Measurements from ENCODE around the gene PDE12. TPM values are rescaled to one million over a fixed set of nuclear protein-coding genes. Genes with fewer than 3 reads are reported as not detected.
"Not testable (repeated sequence)": the region's sequence is repeated elsewhere in the genome, so short reads cannot be mapped to it uniquely, and the experiment has no call there.

PDE12 gene
- total and polyA plus RNA-seq, 8 donors, result 2.7 to 17.4 (median 3.7) TPM

GRCh38 chr3:57604971-57605370 lies 48.9 kb downstream of the PDE12 start:
- DNase-seq, result no peak
- no peaks in the 10 kb centered on the region for H3K27me3 ChIP-seq
- 71 to 97% (median 89%) methylated on average over 2 of the region's 2 CpGs for WGBS, 5 donors
- H3K27ac ChIP-seq, result no peak overlapping the region
- no peaks in the 10 kb centered on the region for H3K9me3 ChIP-seq
- TF ChIP-seq POLR2AphosphoS5 (IDR thresholded peaks at IDR 0.05), result no peak
- no peak for TF ChIP-seq CTCF (IDR thresholded peaks at IDR 0.05)
- TF ChIP-seq POLR2A (IDR thresholded peaks at IDR 0.05), result no peak
- no peak for TF ChIP-seq EP300 (IDR thresholded peaks at IDR 0.05)
- H3K4me1 ChIP-seq, result no peaks in the 10 kb centered on the region
- H3K36me3 ChIP-seq, result peaks cover 0 to 27% (median 4%) of the 10 kb centered on the region in 4 donors
- intact Hi-C loops (cut with DNase I; ENCODE audit: low total_unique reads), result no loop called here
- no peak overlapping the region for H3K4me3 ChIP-seq

GRCh38 chr3:57605683-57606082 lies 49.6 kb downstream of the PDE12 start:
- Histone ChIP-seq H3K4me3 (no peak overlapping the region), H3K9me3 (no peaks in the 10 kb centered on the region), H3K36me3 (peaks cover 0 to 27% (median 4%) of the 10 kb centered on the region in 4 donors), H3K27ac (no peak overlapping the region), H3K4me1 (no peaks in the 10 kb centered on the region), H3K27me3 (no peaks in the 10 kb centered on the region)
- TF ChIP-seq POLR2A (IDR thresholded peaks at IDR 0.05) (no peak), POLR2AphosphoS5 (IDR thresholded peaks at IDR 0.05) (no peak), EP300 (IDR thresholded peaks at IDR 0.05) (no peak), CTCF (IDR thresholded peaks at IDR 0.05) (no peak)
- intact Hi-C loops (cut with DNase I; ENCODE audit: low total_unique reads), result no loop called here
- no peak for DNase-seq

GRCh38 chr3:57611870-57612269 lies 55.8 kb downstream of the PDE12 start:
- 92 to 99% (median 98%) methylated on average over 5 of the region's 5 CpGs for WGBS, 5 donors
- intact Hi-C loops (cut with DNase I; ENCODE audit: low total_unique reads); H3K9me3 ChIP-seq; DNase-seq; H3K4me1 ChIP-seq; H3K27me3 ChIP-seq; H3K27ac ChIP-seq; H3K4me3 ChIP-seq: not testable (repeated sequence)
- peaks cover 0 to 22% (median under 1%) of the 10 kb centered on the region in 4 donors for H3K36me3 ChIP-seq

- Histone ChIP-seq H3K36me3 (peaks cover 0 to 18% (median 10%) of the 10 kb centered on the region in 4 donors), H3K4me1 (no peaks in the 10 kb centered on the region), H3K9me3 (no peaks in the 10 kb centered on the region), H3K4me3 (no peak overlapping the region), H3K27ac (no peak overlapping the region), H3K27me3 (no peaks in the 10 kb centered on the region)
- no peak for TF ChIP-seq POLR2A (IDR thresholded peaks at IDR 0.05)
- no peak for TF ChIP-seq POLR2AphosphoS5 (IDR thresholded peaks at IDR 0.05)
- TF ChIP-seq CTCF (IDR thresholded peaks at IDR 0.05), result no peak
- TF ChIP-seq EP300 (IDR thresholded peaks at IDR 0.05), result no peak
- 63 to 81% (median 68%) methylated on average over 3 of the region's 3 CpGs for WGBS, 5 donors
- no peak for DNase-seq
- intact Hi-C loops (cut with DNase I; ENCODE audit: low total_unique reads), result no loop called here
These were observed 60.2 kb downstream of the PDE12 start for GRCh38 chr3:57616233-57616632.

Small RNA genes within 50 kb of the gene (small RNA-seq; reads per million reads assigned to genes)
- 0 reads per million in 4 donors for gene RNU6-108P
- gene RNU6-1181P, result 0 reads per million in 4 donors
- gene RNU6-483P, result 0 reads per million in 4 donors

Other genes with a start within 250 kb of the PDE12 start
- gene DNAH12, start 11.9 kb upstream of the PDE12 start, total RNA-seq, result 1 to 10 TPM in 1 of 5 donors, under 1 TPM in 2, not detected in 2; 0.73 to 8.2 (median 0.89) TPM
- gene DNAH12, start 11.9 kb upstream of the PDE12 start, polyA plus RNA-seq, result under 1 TPM in 1 of 3 donors, not detected in 2; 0.23 TPM
- gene ARF4, start 41.1 kb downstream of the PDE12 start, total RNA-seq, result 100 to 1,000 TPM in 2 of 5 donors, 10 to 100 TPM in 3; 12.8 to 180 (median 63.4) TPM
- gene ARF4, start 41.1 kb downstream of the PDE12 start, polyA plus RNA-seq, result 100 to 1,000 TPM in 2 of 3 donors, 10 to 100 TPM in 1; 95.4 to 159 (median 154) TPM
- 100 to 1,000 TPM in 1 of 5 donors, 10 to 100 TPM in 2, 1 to 10 TPM in 2; 7.0 to 110 (median 27.2) TPM for gene DENND6A, start 136.8 kb downstream of the PDE12 start, total RNA-seq
- gene DENND6A, start 136.8 kb downstream of the PDE12 start, polyA plus RNA-seq, result 10 to 100 TPM in 1 of 3 donors, 1 to 10 TPM in 2; 6.5 to 12.2 (median 8.3) TPM
- gene SLMAP, start 200.0 kb downstream of the PDE12 start, total RNA-seq, result 100 to 1,000 TPM; 123 to 534 (median 292) TPM
- gene SLMAP, start 200.0 kb downstream of the PDE12 start, polyA plus RNA-seq, result 10 to 100 TPM; 23.9 to 41.2 (median 26.7) TPM